Trophoblast cell (in vitro differentiated cells and primary cell): Measurements from ENCODE around the gene CDCA3.
A peak's percentile ranks its signal among the peaks of the same experiment; 100 is the strongest.
"Not testable (repeated sequence)": the region's sequence is repeated elsewhere in the genome, so short reads cannot be mapped to it uniquely, and the experiment has no call there.

Source experiments
- DNase-seq, 2 donors: peaks; one replicate each; pipeline ENCODE4 v3.0.0-alpha.2; 2016
- H2AFZ ChIP-seq: 2 replicates; pipeline ENCODE4 v1.6.1; 2013; ENCODE audit warnings: low read length, moderate library complexity, mild to moderate bottlenecking; ENCODE audit not compliant: insufficient read depth, poor library complexity
- H2AK5ac ChIP-seq: 2 replicates; pipeline ENCODE4 v1.6.1; 2013; ENCODE audit warnings: mild to moderate bottlenecking, low read length
- H2BK120ac ChIP-seq: 2 replicates; pipeline ENCODE4 v1.6.1; 2013; ENCODE audit warnings: low read length, mild to moderate bottlenecking, moderate library complexity; ENCODE audit not compliant: insufficient read depth, poor library complexity
- H2BK12ac ChIP-seq: 2 replicates; pipeline ENCODE4 v1.6.1; 2013; ENCODE audit warnings: mild to moderate bottlenecking, low read length, moderate library complexity
- H2BK5ac ChIP-seq: 2 replicates; pipeline ENCODE4 v1.6.1; 2013; ENCODE audit warnings: low read length, low read depth, moderate library complexity, mild to moderate bottlenecking; ENCODE audit not compliant: poor library complexity
- H3K14ac ChIP-seq: 2 replicates; pipeline ENCODE4 v1.6.1; 2013; ENCODE audit warnings: mild to moderate bottlenecking, low read length
- H3K18ac ChIP-seq: 2 replicates; pipeline ENCODE4 v1.6.1; 2013; ENCODE audit warnings: mild to moderate bottlenecking, low read length
- H3K23ac ChIP-seq: 2 replicates; pipeline ENCODE4 v1.6.1; 2013; ENCODE audit warnings: low read length
- H3K27ac ChIP-seq: 2 replicates; pipeline ENCODE4 v1.5.1; 2013; ENCODE audit warnings: low read depth, mild to moderate bottlenecking, inconsistent platforms, low read length, moderate library complexity
- H3K27me3 ChIP-seq: 2 replicates; pipeline ENCODE4 v1.6.1; 2013; ENCODE audit warnings: inconsistent platforms, mild to moderate bottlenecking, low read length, moderate library complexity; ENCODE audit not compliant: insufficient read depth
- H3K36me3 ChIP-seq, 2 experiments: 1 replicate in 1 of 2; 2 replicates in 1 of 2; pipeline ENCODE4 v1.6.1; 2013; ENCODE audit warnings: low read length in 2 of 2, mild to moderate bottlenecking in 2 of 2, moderate library complexity in 1 of 2; ENCODE audit not compliant: insufficient read depth in 2 of 2, control insufficient read depth in 1 of 2
- H3K4ac ChIP-seq: 2 replicates; pipeline ENCODE4 v1.6.1; 2013; ENCODE audit warnings: low read depth, mild to moderate bottlenecking, low read length, moderate library complexity
- H3K4me1 ChIP-seq, 2 experiments: 1 replicate in 1 of 2; 2 replicates in 1 of 2; pipeline ENCODE4 v1.6.1; 2013; ENCODE audit warnings: low read length in 2 of 2, mild to moderate bottlenecking in 2 of 2, moderate library complexity in 1 of 2; ENCODE audit not compliant: insufficient read depth in 2 of 2, control insufficient read depth in 1 of 2
- H3K4me2 ChIP-seq: 2 replicates; pipeline ENCODE4 v1.6.1; 2013; ENCODE audit warnings: inconsistent platforms, mild to moderate bottlenecking, low read length, moderate library complexity
- H3K4me3 ChIP-seq: 2 replicates; pipeline ENCODE4 v1.5.1; 2013; ENCODE audit warnings: mild to moderate bottlenecking, low read depth, low read length, inconsistent platforms
- H3K79me1 ChIP-seq: one replicate; pipeline ENCODE4 v1.6.1; 2013; ENCODE audit warnings: low read length
- H3K79me2 ChIP-seq: 2 replicates; pipeline ENCODE4 v1.6.1; 2013; ENCODE audit warnings: low read length, mild to moderate bottlenecking; ENCODE audit not compliant: control insufficient read depth, insufficient read depth, poor library complexity
- H3K9ac ChIP-seq: 2 replicates; pipeline ENCODE4 v1.6.1; 2013; ENCODE audit warnings: mild to moderate bottlenecking, low read length
- H3K9me3 ChIP-seq: 2 replicates; pipeline ENCODE4 v1.6.1; 2013; ENCODE audit warnings: low read depth, mild to moderate bottlenecking, control low read depth, inconsistent platforms, low read length; ENCODE audit not compliant: insufficient read depth
- H4K12ac ChIP-seq: 2 replicates; pipeline ENCODE4 v1.6.1; 2013; ENCODE audit warnings: low read depth, mild to moderate bottlenecking, low read length, moderate library complexity
- H4K8ac ChIP-seq: 2 replicates; pipeline ENCODE4 v1.6.1; 2013; ENCODE audit warnings: low read depth, mild to moderate bottlenecking, low read length, moderate library complexity
- H4K91ac ChIP-seq: one replicate; pipeline ENCODE4 v1.6.1; 2013; ENCODE audit warnings: low read depth, mild to moderate bottlenecking, low read length, moderate library complexity
- WGBS: extraction: QIAGEN DNeasy Blood & Tissue Kit; methylation state at CpG from one replicate; pipeline ENCODE4 v1.1.7; 2013; ENCODE audit warnings: missing lambda C conversion rate; ENCODE audit not compliant: insufficient read length, insufficient coverage; ENCODE audit errors: extremely low coverage; 5-methylcytosine and 5-hydroxymethylcytosine counted together

CDCA3 gene

DNA sequence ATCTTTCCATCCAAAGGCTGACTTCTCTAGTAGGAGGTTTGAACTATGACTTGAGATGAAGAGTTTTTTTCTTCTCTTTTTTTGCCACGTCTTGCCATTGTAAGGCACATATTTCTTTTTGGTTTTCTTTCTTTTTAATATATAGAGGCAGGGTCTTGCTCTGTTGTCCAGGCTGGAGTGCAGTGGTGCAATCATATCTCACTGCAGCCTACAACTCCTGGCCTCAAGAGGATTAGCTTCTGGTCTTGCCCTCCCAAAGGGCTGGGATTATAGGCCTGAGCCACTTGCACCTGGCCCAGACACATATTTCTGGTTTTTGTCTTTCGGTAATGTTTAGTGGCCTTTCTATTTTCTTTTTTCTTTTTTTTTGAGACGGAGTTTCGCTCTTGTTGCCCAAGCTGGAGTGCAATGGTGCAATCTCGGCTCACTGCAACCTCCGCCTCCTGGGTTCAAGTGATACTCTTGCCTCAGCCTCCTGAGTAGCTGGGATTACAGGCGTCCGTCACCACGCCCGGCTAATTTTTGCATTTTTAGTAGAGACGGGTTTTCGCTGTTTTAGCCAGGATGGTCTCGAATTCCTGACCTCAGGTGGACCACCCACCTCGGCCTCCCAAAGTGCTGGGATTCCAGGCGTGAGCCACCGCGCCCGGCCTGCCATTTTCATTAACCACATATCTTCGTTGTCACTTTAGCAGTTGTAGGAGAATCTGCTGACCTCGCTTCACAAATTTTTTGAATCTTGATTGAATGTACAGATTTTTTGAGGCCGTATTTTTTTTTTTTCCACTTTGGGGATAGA is 38.9 kb upstream of the CDCA3 start:
- not testable (repeated sequence) for H3K14ac ChIP-seq, H3K27me3 ChIP-seq, H3K9me3 ChIP-seq, H3K4ac ChIP-seq, H3K4me2 ChIP-seq, H3K79me2 ChIP-seq, H4K12ac ChIP-seq, H2BK5ac ChIP-seq, H3K23ac ChIP-seq, H2AFZ ChIP-seq, H4K8ac ChIP-seq, H3K36me3 ChIP-seq, H3K4me3 ChIP-seq, H2BK120ac ChIP-seq, H2AK5ac ChIP-seq, H3K18ac ChIP-seq, H3K9ac ChIP-seq, H3K4me1 ChIP-seq
- WGBS: no CpG with 5 or more reads among the region's 21 CpGs
- Histone ChIP-seq H4K91ac (peak overlapping the region; percentile 57), H3K79me1 (peaks cover 12% of the 10 kb centered on the region), H2BK12ac (peak overlapping the region; percentile 73), H3K27ac (peak overlapping the region; percentile 94)
- DNase-seq: peak in 1 of 2 donors; percentile 10

DNA sequence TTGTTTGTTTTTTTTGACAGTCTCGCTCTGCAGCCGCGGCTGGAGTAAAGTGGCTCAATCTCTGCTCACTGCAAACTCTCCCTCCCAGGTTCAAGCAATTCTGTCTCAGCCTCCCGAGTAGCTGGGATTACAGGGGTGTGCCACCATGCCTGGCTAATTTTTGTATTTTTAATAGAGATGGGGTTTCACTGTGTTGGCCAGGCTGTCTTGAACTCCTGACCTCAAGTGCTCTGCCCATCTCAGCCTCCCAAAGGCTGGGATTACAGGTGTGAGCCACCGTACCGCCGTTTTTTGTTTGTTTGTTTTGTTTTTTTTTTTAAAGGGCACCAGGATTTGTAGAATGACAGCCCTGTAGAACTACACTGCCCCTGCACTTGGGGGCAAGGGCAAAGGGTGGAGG is 37.7 kb upstream of the CDCA3 start:
- H3K79me1 ChIP-seq: peaks cover 12% of the 10 kb centered on the region
- H3K79me2 ChIP-seq, DNase-seq, H3K36me3 ChIP-seq, H3K18ac ChIP-seq, H2AK5ac ChIP-seq, H2BK12ac ChIP-seq, H3K9me3 ChIP-seq, H3K27ac ChIP-seq, H3K27me3 ChIP-seq, H2AFZ ChIP-seq, H3K4me2 ChIP-seq, H4K91ac ChIP-seq, H3K4me3 ChIP-seq, H2BK120ac ChIP-seq, H2BK5ac ChIP-seq, H3K4me1 ChIP-seq, H3K23ac ChIP-seq, H4K12ac ChIP-seq, H3K14ac ChIP-seq, H3K4ac ChIP-seq, H4K8ac ChIP-seq, H3K9ac ChIP-seq: not testable (repeated sequence)
- WGBS: no CpG with 5 or more reads among the region's 7 CpGs

DNA sequence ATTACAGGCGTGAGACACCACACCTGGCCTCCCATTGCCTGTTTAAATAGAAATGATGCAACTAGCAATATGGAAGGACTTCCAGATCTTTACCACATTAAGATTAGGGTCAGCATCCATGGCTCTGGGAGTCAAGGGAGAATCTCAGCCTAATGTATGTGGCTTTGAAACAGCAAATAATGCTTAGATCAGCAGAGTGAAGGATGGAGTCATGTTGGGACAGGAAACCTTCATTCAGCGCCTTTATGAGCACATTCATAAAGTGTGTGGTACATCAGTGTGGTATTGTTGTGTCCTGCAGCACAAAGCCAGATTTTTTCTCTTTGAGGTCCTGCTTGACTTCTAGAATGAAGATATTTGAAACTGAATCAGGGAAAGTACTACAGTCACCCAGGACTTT is 37.3 kb upstream of the CDCA3 start:
- no peak overlapping the region for H4K91ac ChIP-seq
- no CpG with 5 or more reads among the region's 2 CpGs for WGBS

DNA sequence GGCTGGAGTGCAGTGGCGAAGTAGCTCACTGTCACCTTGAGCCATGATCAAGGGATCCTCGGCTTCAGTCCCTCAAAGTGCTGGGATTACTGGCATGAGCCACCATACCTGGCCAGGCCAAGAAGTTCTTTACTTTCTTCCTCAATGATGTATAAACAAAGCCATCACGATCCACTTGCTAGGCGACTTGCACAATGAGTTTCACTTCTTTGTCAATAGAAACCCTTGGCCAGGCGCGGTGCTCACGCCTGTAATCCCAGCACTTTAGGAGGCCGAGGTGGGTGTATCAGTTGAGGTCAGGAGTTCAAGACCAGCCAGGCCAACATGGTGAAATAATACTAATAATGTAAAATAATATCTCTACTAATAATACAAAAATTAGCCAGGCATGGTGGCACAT is 36.4 kb upstream of the CDCA3 start:
- WGBS: no CpG with 5 or more reads among the region's 8 CpGs
- Histone ChIP-seq H3K14ac (no peak overlapping the region), H4K12ac (no peak overlapping the region), H3K23ac (no peak overlapping the region), H2BK12ac (no peak overlapping the region), H3K4ac (no peak overlapping the region), H3K9me3 (no peaks in the 10 kb centered on the region), H3K4me2 (no peak overlapping the region), H3K36me3 (no peaks in the 10 kb centered on the region), H4K8ac (no peak overlapping the region), H2AK5ac (no peak overlapping the region), H3K79me1 (peaks cover 12% of the 10 kb centered on the region), H3K9ac (no peak overlapping the region), H3K4me3 (no peak overlapping the region), H4K91ac (no peak overlapping the region), H3K27ac (no peak overlapping the region), H2AFZ (no peak overlapping the region), H2BK5ac (no peak overlapping the region), H3K18ac (no peak overlapping the region), H3K4me1 (peaks cover 5 to 6% of the 10 kb centered on the region in 2 experiments), H2BK120ac (no peak overlapping the region), H3K79me2 (no peaks in the 10 kb centered on the region), H3K27me3 (no peaks in the 10 kb centered on the region)
- DNase-seq: no peak

More for the DNA sequence above, 37.3 kb upstream of the CDCA3 start:
- H4K8ac ChIP-seq: no peak overlapping the region
- no peak overlapping the region for H2BK5ac ChIP-seq
- no peak overlapping the region for H3K27ac ChIP-seq
- H3K4me2 ChIP-seq: no peak overlapping the region
- H3K23ac ChIP-seq: no peak overlapping the region
- H3K79me2 ChIP-seq: no peaks in the 10 kb centered on the region
- H2AK5ac ChIP-seq: no peak overlapping the region
- no peak overlapping the region for H2BK12ac ChIP-seq
- H2BK120ac ChIP-seq: no peak overlapping the region
- no peak overlapping the region for H4K12ac ChIP-seq
- H3K79me1 ChIP-seq: peaks cover 12% of the 10 kb centered on the region
- H3K36me3 ChIP-seq: no peaks in the 10 kb centered on the region
- no peak overlapping the region for H2AFZ ChIP-seq
- peak overlapping the region; percentile 43 for H3K4me3 ChIP-seq
- H3K9me3 ChIP-seq: no peaks in the 10 kb centered on the region
- H3K14ac ChIP-seq: no peak overlapping the region
- H3K27me3 ChIP-seq: no peaks in the 10 kb centered on the region
- no peak for DNase-seq
- H3K9ac ChIP-seq: no peak overlapping the region
- no peak overlapping the region for H3K4ac ChIP-seq
- H3K18ac ChIP-seq: no peak overlapping the region
- H3K4me1 ChIP-seq: peaks cover 5 to 6% of the 10 kb centered on the region in 2 experiments
